Measurements from ENCODE around the gene TARS3.

DNA sequence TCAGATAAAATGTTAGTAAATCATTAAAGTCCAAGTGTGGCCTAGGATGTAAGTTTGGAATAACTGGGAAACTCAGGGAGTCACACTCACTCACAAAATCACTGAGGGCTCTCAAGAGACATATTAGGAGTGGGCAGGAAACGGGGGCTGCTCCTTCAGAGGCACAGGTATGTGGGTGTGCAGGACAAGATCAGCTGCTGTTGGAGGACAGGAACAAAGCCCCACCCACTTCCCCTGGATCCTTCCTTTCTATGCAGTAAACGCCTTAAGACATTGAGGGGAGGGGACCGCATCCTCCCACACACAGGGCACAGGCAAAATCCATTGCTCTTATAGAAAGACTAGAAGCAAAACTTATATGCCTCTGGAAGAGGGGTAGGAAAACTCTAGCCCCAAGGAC lies 102.3 kb downstream of the TARS3 start:
- TF ChIP-seq CTCF (IDR thresholded peaks at IDR 0.05), result no peak
- no peak for TF ChIP-seq POLR2A (IDR thresholded peaks at IDR 0.05)

Measured in thyroid gland (tissue), 4 donors.